Liver (tissue), 9 donors: ENCODE measurements around the gene MRPL46. TPM values are rescaled to one million over a fixed set of nuclear protein-coding genes. Genes with fewer than 3 reads are reported as not detected.

Experiments
- DNase-seq: peaks from one replicate; pipeline ENCODE4 v3.0.0-alpha.2; 2017; ENCODE audit warnings: low spot score
- H3K27ac ChIP-seq, 2 donors: one replicate each; pipeline ENCODE4 v1.7.0; 2013; ENCODE audit warnings: inconsistent platforms in 2 of 2, low read length in 2 of 2, control low read depth in 1 of 2, low read depth in 1 of 2, mild to moderate bottlenecking in 1 of 2
- H3K27me3 ChIP-seq, 4 donors: one replicate each; pipeline versions ENCODE4 v1.6.1 to v1.7.0; 2013; ENCODE audit warnings: low read length in 3 of 4, inconsistent platforms in 1 of 4, mild to moderate bottlenecking in 1 of 4, moderate library complexity in 1 of 4; ENCODE audit not compliant: control insufficient read depth in 4 of 4, insufficient read depth in 4 of 4
- H3K36me3 ChIP-seq, 4 donors: one replicate each; pipeline versions ENCODE4 v1.6.1 to v1.7.0; 2013; ENCODE audit warnings: low read length in 3 of 4, mild to moderate bottlenecking in 3 of 4, low read depth in 1 of 4, moderate library complexity in 1 of 4; ENCODE audit not compliant: control insufficient read depth in 4 of 4, insufficient read depth in 3 of 4
- H3K4me1 ChIP-seq, 4 donors: one replicate each; pipeline versions ENCODE4 v1.6.1 to v1.7.0; 2013; ENCODE audit warnings: low read length in 3 of 4, mild to moderate bottlenecking in 3 of 4, moderate library complexity in 1 of 4; ENCODE audit not compliant: control insufficient read depth in 4 of 4, insufficient read depth in 4 of 4
- H3K4me3 ChIP-seq, 3 donors: one replicate each; pipeline versions ENCODE4 v1.6.1 to v1.7.0; 2013; ENCODE audit warnings: low read length in 3 of 3, control low read depth in 1 of 3, low read depth in 1 of 3, mild to moderate bottlenecking in 1 of 3
- H3K9ac ChIP-seq, 2 donors: one replicate each; pipeline ENCODE4 v1.7.0; 2013; ENCODE audit warnings: low read length in 2 of 2, mild to moderate bottlenecking in 2 of 2, moderate library complexity in 2 of 2, control low read depth in 1 of 2, low read depth in 1 of 2
- H3K9me3 ChIP-seq, 4 donors: one replicate each; pipeline versions ENCODE4 v1.6.1 to v1.7.0; 2013; ENCODE audit warnings: low read length in 3 of 4; ENCODE audit not compliant: control insufficient read depth in 4 of 4
- EGR1 ChIP-seq, 2 donors: IDR thresholded peaks; 2 replicates each; pipeline ENCODE4 v1.6.1; 2016 to 2018; ENCODE audit warnings: antibody characterized with exemption in 2 of 2, low read depth in 2 of 2
- FOXA1 ChIP-seq: IDR thresholded peaks from 2 replicates; pipeline ENCODE4 v1.6.1; 2016; ENCODE audit warnings: antibody characterized with exemption
- FOXA2 ChIP-seq: IDR thresholded peaks from 2 replicates; pipeline ENCODE4 v1.6.1; 2016; ENCODE audit warnings: antibody characterized with exemption
- GABPA ChIP-seq, 2 donors: IDR thresholded peaks in 1 of 2; conservative IDR thresholded peaks in 1 of 2; 2 replicates each; pipeline ENCODE4 v1.6.1; 2016; ENCODE audit warnings: antibody characterized with exemption in 2 of 2, mild to moderate bottlenecking in 1 of 2, moderate library complexity in 1 of 2
- HNF4A ChIP-seq, 2 donors: conservative IDR thresholded peaks; 2 replicates each; pipeline ENCODE4 v1.6.1; 2016; ENCODE audit warnings: antibody characterized with exemption in 2 of 2, mild to moderate bottlenecking in 2 of 2
- HNF4G ChIP-seq: IDR thresholded peaks from 2 replicates; pipeline ENCODE4 v1.6.1; 2016; ENCODE audit warnings: antibody characterized with exemption
- JUND ChIP-seq, 2 donors: IDR thresholded peaks; 2 replicates each; pipeline ENCODE4 v1.6.1; 2016; ENCODE audit warnings: antibody characterized with exemption in 2 of 2
- NR2F2 ChIP-seq: IDR thresholded peaks from 2 replicates; pipeline ENCODE4 v1.6.1; 2016; ENCODE audit warnings: antibody characterized with exemption
- RAD21 ChIP-seq, 2 donors: IDR thresholded peaks; 2 replicates each; pipeline ENCODE4 v1.6.1; 2016; ENCODE audit warnings: antibody characterized with exemption in 2 of 2, mild to moderate bottlenecking in 2 of 2
- REST ChIP-seq: IDR thresholded peaks from 2 replicates; pipeline ENCODE4 v1.6.1; 2016; ENCODE audit warnings: antibody characterized with exemption, mild to moderate bottlenecking
- RXRA ChIP-seq, 2 donors: IDR thresholded peaks; 2 replicates each; pipeline ENCODE4 v1.6.1; 2017 to 2018; ENCODE audit warnings: antibody characterized with exemption in 2 of 2, mild to moderate bottlenecking in 1 of 2
- SP1 ChIP-seq: IDR thresholded peaks from 2 replicates; pipeline ENCODE4 v1.6.1; 2018; ENCODE audit warnings: antibody characterized with exemption, mild to moderate bottlenecking
- TAF1 ChIP-seq: conservative IDR thresholded peaks from 2 replicates; pipeline ENCODE4 v1.6.1; 2016; ENCODE audit warnings: antibody characterized with exemption, mild to moderate bottlenecking
- YY1 ChIP-seq: IDR thresholded peaks from 2 replicates; pipeline ENCODE4 v1.6.1; 2016; ENCODE audit warnings: antibody characterized with exemption, mild to moderate bottlenecking
- WGBS: extraction: QIAGEN DNeasy Blood & Tissue Kit; methylation state at CpG from one replicate; pipeline ENCODE4 v1.1.7; 2013; 5-methylcytosine and 5-hydroxymethylcytosine counted together
- polyA plus RNA-seq, 2 donors: library from polyadenylated mRNA; stranded (reverse) in 1 of 2; unstranded in 1 of 2; fragments of 200-250 nt in 1 of 2; fragments of >200 nt in 1 of 2; fragmentation: Nextera tagmentation in 1 of 2; extraction: Ambion mirVana in 1 of 2; gene quantifications; one replicate each; pipeline versions ENCODE4 v1.2.1 to v1.2.3, GENCODE V29; 2013 to 2015
- total RNA-seq, 2 donors: library from RNA; depleted of rRNA; stranded (reverse); fragments of >200 nt; gene quantifications; one replicate each; pipeline ENCODE4 v1.2.3, GENCODE V29; 2014
- TF ChIP-seq, protein P1 (sequence below): IDR thresholded peaks from 2 replicates; pipeline ENCODE4 v1.6.1; 2016; ENCODE audit warnings: antibody characterized with exemption
- TF ChIP-seq, protein P2 (sequence below): IDR thresholded peaks from 2 replicates; pipeline ENCODE4 v1.6.1; 2016; ENCODE audit warnings: antibody characterized with exemption
- TF ChIP-seq, protein P3 (sequence below): IDR thresholded peaks from 2 replicates; pipeline ENCODE4 v1.6.1; 2016; ENCODE audit warnings: antibody characterized with exemption
- TF ChIP-seq, protein P4 (sequence below): fragments of 150-350 bp; IDR thresholded peaks from 2 replicates; pipeline ENCODE4 v1.5.1; 2017; ENCODE audit warnings: improper control_type of control experiment, low read depth, low read length; ENCODE audit not compliant: missing input control
- donor health status: healthy.
- donor health status: healthy.
- donor health status: healthy.
- donor health status: healthy.
- donor health status: healthy.

The MRPL46 gene
- total and polyA plus RNA-seq, 4 donors, result 16.1 to 63.5 (median 39.2) TPM

DNA sequence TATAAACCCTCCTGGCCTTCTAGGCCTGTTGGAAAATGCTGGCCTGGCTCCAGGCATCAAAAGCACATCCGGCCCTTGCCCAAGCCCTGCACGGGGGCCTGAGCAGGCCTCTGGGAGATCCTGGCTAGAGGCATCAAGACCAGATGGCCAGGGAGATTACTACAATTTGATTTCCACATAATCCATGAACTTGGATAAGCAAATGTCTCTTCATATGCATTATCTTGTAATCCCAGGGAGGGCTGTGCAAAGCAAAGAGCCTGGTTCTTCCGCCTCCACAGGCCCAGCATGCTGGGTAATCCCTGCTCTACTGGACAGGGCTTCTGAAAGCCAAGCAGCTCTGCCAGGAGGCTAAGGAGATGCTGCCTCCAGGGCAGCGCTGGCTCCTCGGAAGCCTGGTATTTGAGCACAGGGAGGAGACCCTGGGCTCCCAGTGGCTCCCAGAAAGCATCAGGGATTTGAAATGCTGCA lies 18.2 kb downstream of the MRPL46 start:
- Histone ChIP-seq H3K36me3 (no peaks in the 10 kb centered on the region), H3K27me3 (no peaks in the 10 kb centered on the region), H3K9me3 (no peaks in the 10 kb centered on the region), H3K4me1 (peaks cover 0 to 3% (median 0%) of the 10 kb centered on the region in 4 donors), H3K9ac (no peak overlapping the region), H3K4me3 (no peak overlapping the region), H3K27ac (no peak overlapping the region)
- DNase-seq, result peak; percentile 14
- TF ChIP-seq, protein P1, sequence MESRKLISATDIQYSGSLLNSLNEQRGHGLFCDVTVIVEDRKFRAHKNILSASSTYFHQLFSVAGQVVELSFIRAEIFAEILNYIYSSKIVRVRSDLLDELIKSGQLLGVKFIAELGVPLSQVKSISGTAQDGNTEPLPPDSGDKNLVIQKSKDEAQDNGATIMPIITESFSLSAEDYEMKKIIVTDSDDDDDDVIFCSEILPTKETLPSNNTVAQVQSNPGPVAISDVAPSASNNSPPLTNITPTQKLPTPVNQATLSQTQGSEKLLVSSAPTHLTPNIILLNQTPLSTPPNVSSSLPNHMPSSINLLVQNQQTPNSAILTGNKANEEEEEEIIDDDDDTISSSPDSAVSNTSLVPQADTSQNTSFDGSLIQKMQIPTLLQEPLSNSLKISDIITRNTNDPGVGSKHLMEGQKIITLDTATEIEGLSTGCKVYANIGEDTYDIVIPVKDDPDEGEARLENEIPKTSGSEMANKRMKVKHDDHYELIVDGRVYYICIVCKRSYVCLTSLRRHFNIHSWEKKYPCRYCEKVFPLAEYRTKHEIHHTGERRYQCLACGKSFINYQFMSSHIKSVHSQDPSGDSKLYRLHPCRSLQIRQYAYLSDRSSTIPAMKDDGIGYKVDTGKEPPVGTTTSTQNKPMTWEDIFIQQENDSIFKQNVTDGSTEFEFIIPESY, result no peak
- TF ChIP-seq NR2F2 (no peak), JUND (IDR thresholded peaks at IDR 0.05) (no peak), YY1 (no peak)
- 89% methylated on average over 5 of the region's 5 CpGs for WGBS

DNA sequence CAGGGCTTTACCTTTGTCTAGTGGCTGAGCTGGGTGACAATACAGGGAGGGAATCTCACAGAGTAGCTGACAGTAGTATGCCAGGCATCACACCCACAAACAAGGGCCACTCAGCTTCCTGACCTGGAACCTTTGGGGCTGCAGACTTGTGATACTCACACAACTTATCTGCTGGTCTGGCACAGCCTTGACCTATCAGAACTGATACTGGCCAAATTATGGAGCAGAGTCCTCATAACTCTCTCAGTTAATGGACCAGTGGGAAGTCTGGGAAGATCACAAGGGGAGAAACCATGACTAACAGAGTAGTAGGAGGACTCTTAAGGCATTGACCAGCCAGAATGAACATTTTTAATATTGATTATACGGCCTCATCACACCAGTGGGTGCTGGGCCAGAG lies 19.4 kb downstream of the MRPL46 start:
- H3K36me3 ChIP-seq, result no peaks in the 10 kb centered on the region
- peak; percentile 14 for DNase-seq
- H3K9ac ChIP-seq, result no peak overlapping the region
- H3K4me3 ChIP-seq, result no peak overlapping the region
- TF ChIP-seq JUND (IDR thresholded peaks at IDR 0.05) (no peak), EGR1 (IDR thresholded peaks at IDR 0.05; ENCODE audit: low read depth in 2 of 2) (no peak), YY1 (no peak), TAF1 (no peak), GABPA (IDR thresholded peaks at IDR 0.05 in 1 of 2, conservative IDR thresholded peaks at IDR 0.05 in 1 of 2) (no peak), RXRA (IDR thresholded peaks at IDR 0.05) (no peak), SP1 (no peak), FOXA1 (no peak), RAD21 (IDR thresholded peaks at IDR 0.05) (no peak), NR2F2 (no peak), HNF4G (no peak), REST (no peak), FOXA2 (no peak), HNF4A (conservative IDR thresholded peaks at IDR 0.05) (no peak)
- TF ChIP-seq, protein P2, sequence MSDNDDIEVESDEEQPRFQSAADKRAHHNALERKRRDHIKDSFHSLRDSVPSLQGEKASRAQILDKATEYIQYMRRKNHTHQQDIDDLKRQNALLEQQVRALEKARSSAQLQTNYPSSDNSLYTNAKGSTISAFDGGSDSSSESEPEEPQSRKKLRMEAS, result no peak
- TF ChIP-seq, protein P3, sequence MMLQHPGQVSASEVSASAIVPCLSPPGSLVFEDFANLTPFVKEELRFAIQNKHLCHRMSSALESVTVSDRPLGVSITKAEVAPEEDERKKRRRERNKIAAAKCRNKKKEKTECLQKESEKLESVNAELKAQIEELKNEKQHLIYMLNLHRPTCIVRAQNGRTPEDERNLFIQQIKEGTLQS, result no peak
- TF ChIP-seq, protein P1, result no peak
- TF ChIP-seq, protein P4, sequence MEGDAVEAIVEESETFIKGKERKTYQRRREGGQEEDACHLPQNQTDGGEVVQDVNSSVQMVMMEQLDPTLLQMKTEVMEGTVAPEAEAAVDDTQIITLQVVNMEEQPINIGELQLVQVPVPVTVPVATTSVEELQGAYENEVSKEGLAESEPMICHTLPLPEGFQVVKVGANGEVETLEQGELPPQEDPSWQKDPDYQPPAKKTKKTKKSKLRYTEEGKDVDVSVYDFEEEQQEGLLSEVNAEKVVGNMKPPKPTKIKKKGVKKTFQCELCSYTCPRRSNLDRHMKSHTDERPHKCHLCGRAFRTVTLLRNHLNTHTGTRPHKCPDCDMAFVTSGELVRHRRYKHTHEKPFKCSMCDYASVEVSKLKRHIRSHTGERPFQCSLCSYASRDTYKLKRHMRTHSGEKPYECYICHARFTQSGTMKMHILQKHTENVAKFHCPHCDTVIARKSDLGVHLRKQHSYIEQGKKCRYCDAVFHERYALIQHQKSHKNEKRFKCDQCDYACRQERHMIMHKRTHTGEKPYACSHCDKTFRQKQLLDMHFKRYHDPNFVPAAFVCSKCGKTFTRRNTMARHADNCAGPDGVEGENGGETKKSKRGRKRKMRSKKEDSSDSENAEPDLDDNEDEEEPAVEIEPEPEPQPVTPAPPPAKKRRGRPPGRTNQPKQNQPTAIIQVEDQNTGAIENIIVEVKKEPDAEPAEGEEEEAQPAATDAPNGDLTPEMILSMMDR, result no peak
- peaks cover 0 to 3% (median 0%) of the 10 kb centered on the region in 4 donors for H3K4me1 ChIP-seq
- H3K27me3 ChIP-seq, result no peaks in the 10 kb centered on the region
- H3K27ac ChIP-seq, result no peak overlapping the region
- peaks cover 0 to 5% (median 3%) of the 10 kb centered on the region in 4 donors for H3K9me3 ChIP-seq
- WGBS, result 86% methylated on average over 1 of the region's 1 CpG
